Measurements from ENCODE around the gene AVPI1. TPM values are rescaled to one million over a fixed set of nuclear protein-coding genes. Genes with fewer than 3 reads are reported as not detected.

The AVPI1 gene
- total RNA-seq, 2 experiments from 2014 or later = 1.1 to 1.7 TPM

- no peak overlapping the region for H3K27ac Mint-ChIP-seq
- POLR2A ChIA-PET = no interaction called here
These were observed 53.1 kb downstream of the AVPI1 start for GRCh38 chr10:97633921-97634320.

GRCh38 chr10:97632949-97633884, 53.8 kb downstream of the AVPI1 start, which contains the start of gene MORN4:
TSS of gene MORN4 (minus strand) at chr10:97633500. CDS start at chr10:97619653, 13,847 bp downstream.
- Mint-ChIP-seq H3K27ac (peak within 1 kb of the TSS; percentile 88), H3K27me3 (ENCODE audit: low read depth) (no peaks in the 10 kb centered on the region), H3K9me3 (ENCODE audit: insufficient read depth) (no peaks in the 10 kb centered on the region), H3K4me1 (ENCODE audit: low read depth) (peaks cover 20% of the 10 kb centered on the region), H3K4me3 (peak within 1 kb of the TSS; percentile 98), H3K36me3 (ENCODE audit: low read depth) (no peaks in the 10 kb centered on the region)
- DNase-seq = peak; percentile 93
- CTCF ChIA-PET = no interaction called here
- ATAC-seq = peak; percentile 99
- POLR2A ChIA-PET = no interaction called here

More at GRCh38 chr10:97633921-97634320, 53.1 kb downstream of the AVPI1 start:
- H3K9me3 Mint-ChIP-seq (ENCODE audit: insufficient read depth) = no peaks in the 10 kb centered on the region
- no peak for DNase-seq
- CTCF ChIA-PET = no interaction called here
- peak overlapping the region; percentile 98 for H3K4me3 Mint-ChIP-seq
- no peaks in the 10 kb centered on the region for H3K27me3 Mint-ChIP-seq (ENCODE audit: low read depth)
- no peaks in the 10 kb centered on the region for H3K36me3 Mint-ChIP-seq (ENCODE audit: low read depth)
- peaks cover 20% of the 10 kb centered on the region for H3K4me1 Mint-ChIP-seq (ENCODE audit: low read depth)
- ATAC-seq = no peak

- H3K4me3 Mint-ChIP-seq = no peak overlapping the region
- CTCF ChIA-PET = no interaction called here
These were observed 55.9 kb downstream of the AVPI1 start for GRCh38 chr10:97631098-97631497.

GRCh38 chr10:97629289-97629688, 57.8 kb downstream of the AVPI1 start:
- ATAC-seq (no peak), DNase-seq (no peak)
- Mint-ChIP-seq H3K9me3 (ENCODE audit: insufficient read depth) (no peaks in the 10 kb centered on the region), H3K27me3 (ENCODE audit: low read depth) (no peaks in the 10 kb centered on the region), H3K27ac (no peak overlapping the region), H3K4me3 (no peak overlapping the region), H3K4me1 (ENCODE audit: low read depth) (peaks cover 20% of the 10 kb centered on the region), H3K36me3 (ENCODE audit: low read depth) (no peaks in the 10 kb centered on the region)
- CTCF ChIA-PET = no interaction called here
- POLR2A ChIA-PET = no interaction called here

More at GRCh38 chr10:97631098-97631497, 55.9 kb downstream of the AVPI1 start:
- no peak for DNase-seq
- ATAC-seq = no peak
- H3K4me1 Mint-ChIP-seq (ENCODE audit: low read depth) = peaks cover 20% of the 10 kb centered on the region
- H3K27me3 Mint-ChIP-seq (ENCODE audit: low read depth) = no peaks in the 10 kb centered on the region
- no peaks in the 10 kb centered on the region for H3K9me3 Mint-ChIP-seq (ENCODE audit: insufficient read depth)
- no peak overlapping the region for H3K27ac Mint-ChIP-seq
- POLR2A ChIA-PET = interaction anchor here (0.7 kb wide), 1 partner anchor 185 kb away, joined by 3 read pairs; the partner anchor contains the start of gene ZDHHC16
- H3K36me3 Mint-ChIP-seq (ENCODE audit: low read depth) = no peaks in the 10 kb centered on the region

- no peak overlapping the region for H3K4me3 Mint-ChIP-seq
- no peak overlapping the region for H3K27ac Mint-ChIP-seq
- POLR2A ChIA-PET = no interaction called here
- CTCF ChIA-PET = no interaction called here
- H3K36me3 Mint-ChIP-seq (ENCODE audit: low read depth) = no peaks in the 10 kb centered on the region
- ATAC-seq = no peak
- no peaks in the 10 kb centered on the region for H3K27me3 Mint-ChIP-seq (ENCODE audit: low read depth)
- peaks cover 10% of the 10 kb centered on the region for H3K4me1 Mint-ChIP-seq (ENCODE audit: low read depth)
- no peaks in the 10 kb centered on the region for H3K9me3 Mint-ChIP-seq (ENCODE audit: insufficient read depth)
- no peak for DNase-seq
These were observed 58.8 kb downstream of the AVPI1 start for GRCh38 chr10:97628228-97628627.

- Mint-ChIP-seq H3K27me3 (ENCODE audit: low read depth) (no peaks in the 10 kb centered on the region), H3K9me3 (ENCODE audit: insufficient read depth) (no peaks in the 10 kb centered on the region), H3K27ac (no peak overlapping the region), H3K36me3 (ENCODE audit: low read depth) (no peaks in the 10 kb centered on the region), H3K4me1 (ENCODE audit: low read depth) (peaks cover 5% of the 10 kb centered on the region), H3K4me3 (no peak overlapping the region)
- ATAC-seq = no peak
- no peak for DNase-seq
- CTCF ChIA-PET = no interaction called here
- POLR2A ChIA-PET = no interaction called here
These were observed 59.3 kb downstream of the AVPI1 start for GRCh38 chr10:97627731-97628130.

Other genes starting within 250 kb of the AVPI1 start
- 10 to 100 TPM; 47.1 to 48.2 TPM for gene EXOSC1, start 241.2 kb downstream of the AVPI1 start, total RNA-seq
- gene ZDHHC16, start 241.1 kb downstream of the AVPI1 start, total RNA-seq = 10 to 100 TPM; 35.8 to 36.2 TPM
- gene MMS19, start 188.8 kb downstream of the AVPI1 start, total RNA-seq = 10 to 100 TPM; 71.7 to 73.3 TPM
- gene UBTD1, start 188.3 kb downstream of the AVPI1 start, total RNA-seq = 1 to 10 TPM in 1 of 2 experiments, under 1 TPM in 1; 0.58 to 1.1 TPM
- under 1 TPM in 1 of 2 experiments, not detected in 1; 0.26 TPM for gene ANKRD2, start 114.5 kb downstream of the AVPI1 start, total RNA-seq
- not detected for gene HOGA1, start 102.9 kb downstream of the AVPI1 start, total RNA-seq
- not detected for gene C10orf62, start 97.5 kb downstream of the AVPI1 start, total RNA-seq
- 1 to 10 TPM; 1.1 to 1.2 TPM for gene MORN4, start 53.7 kb downstream of the AVPI1 start, total RNA-seq
- 1 to 10 TPM; 8.9 to 9.5 TPM for gene PI4K2A, start 46.6 kb downstream of the AVPI1 start, total RNA-seq
- 1 to 10 TPM; 2.2 to 2.4 TPM for gene MARVELD1, start 26.5 kb upstream of the AVPI1 start, total RNA-seq
- 10 to 100 TPM; 23.8 to 27.3 TPM for gene ZFYVE27, start 49.9 kb upstream of the AVPI1 start, total RNA-seq
- under 1 TPM; 0.24 to 0.42 TPM for gene SFRP5, start 84.8 kb upstream of the AVPI1 start, total RNA-seq
- gene GOLGA7B, start 162.6 kb upstream of the AVPI1 start, total RNA-seq = 10 to 100 TPM; 10.4 to 11.0 TPM